Endodermal cell (in vitro differentiated cells): ENCODE data around the gene GPD2. TPM values are rescaled to one million over a fixed set of nuclear protein-coding genes. Genes with fewer than 3 reads are reported as not detected.

Source experiments
- DNase-seq: peaks from one replicate; pipeline ENCODE4 v3.0.0-alpha.2; 2017
- H3K27ac ChIP-seq: 2 replicates; pipeline ENCODE4 v1.5.1; 2013; ENCODE audit warnings: mild to moderate bottlenecking, low read depth, low read length, moderate library complexity
- H3K27me3 ChIP-seq: 2 replicates; pipeline ENCODE4 v1.6.1; 2013; ENCODE audit warnings: mild to moderate bottlenecking, low read length, moderate library complexity; ENCODE audit not compliant: insufficient read depth, control insufficient read depth, poor library complexity, severe bottlenecking
- H3K36me3 ChIP-seq: 2 replicates; pipeline ENCODE4 v1.7.0; 2013; ENCODE audit warnings: mild to moderate bottlenecking, low read length, moderate library complexity; ENCODE audit not compliant: control insufficient read depth, insufficient read depth
- H3K4me1 ChIP-seq: one replicate; pipeline ENCODE4 v1.7.0; 2013; ENCODE audit warnings: low read length; ENCODE audit not compliant: control insufficient read depth, insufficient read depth
- H3K4me3 ChIP-seq: 2 replicates; pipeline ENCODE4 v1.5.1; 2013; ENCODE audit warnings: mild to moderate bottlenecking, low read length, moderate library complexity
- H3K9ac ChIP-seq: 2 replicates; pipeline ENCODE4 v1.6.1; 2013; ENCODE audit warnings: mild to moderate bottlenecking, low read length, moderate library complexity; ENCODE audit not compliant: poor library complexity, severe bottlenecking; ENCODE audit errors: extremely low read depth
- H3K9me3 ChIP-seq: 2 replicates; pipeline ENCODE4 v1.6.1; 2013; ENCODE audit warnings: mild to moderate bottlenecking, low read length, moderate library complexity; ENCODE audit not compliant: control insufficient read depth
- H3K27ac Mint-ChIP-seq: 2 replicates; pipeline ENCODE4 v1.8.0; 2020; ENCODE audit warnings: mixed read lengths
- H3K27me3 Mint-ChIP-seq: 2 replicates; pipeline ENCODE4 v1.8.0; 2021; ENCODE audit warnings: mild to moderate bottlenecking, mixed read lengths; ENCODE audit not compliant: insufficient read depth
- H3K36me3 Mint-ChIP-seq: 2 replicates; pipeline ENCODE4 v1.8.0; 2020; ENCODE audit warnings: low read depth, mixed read lengths
- H3K4me1 Mint-ChIP-seq: 2 replicates; pipeline ENCODE4 v1.8.0; 2020; ENCODE audit warnings: mixed read lengths
- H3K4me3 Mint-ChIP-seq: 2 replicates; pipeline ENCODE4 v1.8.0; 2020; ENCODE audit warnings: mild to moderate bottlenecking, moderate library complexity, mixed read lengths
- H3K9me3 Mint-ChIP-seq: 2 replicates; pipeline ENCODE4 v1.8.0; 2020; ENCODE audit warnings: mild to moderate bottlenecking, mixed read lengths
- WGBS, 2 experiments: methylation state at CpG; one replicate each; pipeline versions ENCODE4 v1.1.5 to v1.1.7; 2013; ENCODE audit warnings: missing lambda C conversion rate in 2 of 2, mixed read lengths in 1 of 2; ENCODE audit not compliant: insufficient coverage in 1 of 2, insufficient read length in 1 of 2; 5-methylcytosine and 5-hydroxymethylcytosine counted together
- total RNA-seq, 2 donors: library from RNA; stranded (reverse); fragmentation: NEBNext Ultra II Directional in 1 of 2; extraction: Animal tissue kit (Norgen Biotek cat#: 25700) in 1 of 2; gene quantifications; 2 replicates in 1 of 2; 3 replicates in 1 of 2; pipeline ENCODE4 v1.2.1, GENCODE V29; 2021
- TF ChIP-seq, protein P1 (sequence below): fragments of 200-600 bp; sonication (generic); conservative IDR thresholded peaks from 2 replicates; pipeline ENCODE4 v1.5.0; 2021; ENCODE audit warnings: antibody characterized with exemption, mild to moderate bottlenecking

Gene GPD2
- total RNA-seq, 2 donors from 2014 or later: 51.7 to 64.6 TPM

DNA sequence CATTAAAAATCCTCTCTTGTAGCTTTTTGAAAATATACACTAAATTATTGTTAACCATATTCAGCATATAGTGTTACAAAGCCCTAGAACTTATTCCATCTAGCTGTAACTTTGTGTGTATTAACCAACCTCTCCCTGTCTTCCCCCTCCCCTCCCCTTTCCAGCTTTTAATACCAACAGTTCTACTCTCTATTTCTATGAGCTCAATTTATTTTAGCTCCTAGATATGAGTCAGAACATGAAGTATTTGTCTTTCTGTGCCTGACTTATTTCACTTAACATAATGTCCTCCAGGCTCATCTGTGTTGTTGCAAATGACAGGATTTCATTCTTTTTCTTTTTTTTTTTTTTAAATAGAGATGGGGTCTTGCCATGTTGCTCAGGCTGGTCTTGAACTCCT, 45.1 kb downstream of the GPD2 start:
- Mint-ChIP-seq H3K27me3 (no peaks in the 10 kb centered on the region), H3K4me3 (no peak overlapping the region), H3K27ac (no peak overlapping the region), H3K36me3 (peaks cover 13% of the 10 kb centered on the region), H3K9me3 (no peaks in the 10 kb centered on the region), H3K4me1 (peaks cover 26% of the 10 kb centered on the region)
- TF ChIP-seq, protein P1, sequence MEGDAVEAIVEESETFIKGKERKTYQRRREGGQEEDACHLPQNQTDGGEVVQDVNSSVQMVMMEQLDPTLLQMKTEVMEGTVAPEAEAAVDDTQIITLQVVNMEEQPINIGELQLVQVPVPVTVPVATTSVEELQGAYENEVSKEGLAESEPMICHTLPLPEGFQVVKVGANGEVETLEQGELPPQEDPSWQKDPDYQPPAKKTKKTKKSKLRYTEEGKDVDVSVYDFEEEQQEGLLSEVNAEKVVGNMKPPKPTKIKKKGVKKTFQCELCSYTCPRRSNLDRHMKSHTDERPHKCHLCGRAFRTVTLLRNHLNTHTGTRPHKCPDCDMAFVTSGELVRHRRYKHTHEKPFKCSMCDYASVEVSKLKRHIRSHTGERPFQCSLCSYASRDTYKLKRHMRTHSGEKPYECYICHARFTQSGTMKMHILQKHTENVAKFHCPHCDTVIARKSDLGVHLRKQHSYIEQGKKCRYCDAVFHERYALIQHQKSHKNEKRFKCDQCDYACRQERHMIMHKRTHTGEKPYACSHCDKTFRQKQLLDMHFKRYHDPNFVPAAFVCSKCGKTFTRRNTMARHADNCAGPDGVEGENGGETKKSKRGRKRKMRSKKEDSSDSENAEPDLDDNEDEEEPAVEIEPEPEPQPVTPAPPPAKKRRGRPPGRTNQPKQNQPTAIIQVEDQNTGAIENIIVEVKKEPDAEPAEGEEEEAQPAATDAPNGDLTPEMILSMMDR: no peak
- no peak for DNase-seq
- H3K9ac ChIP-seq: no peak overlapping the region
- H3K4me3 ChIP-seq: no peak overlapping the region
- H3K27ac ChIP-seq: no peak overlapping the region
- no peaks in the 10 kb centered on the region for H3K4me1 ChIP-seq
- H3K27me3 ChIP-seq: no peaks in the 10 kb centered on the region
- H3K36me3 ChIP-seq: no peaks in the 10 kb centered on the region
- no peaks in the 10 kb centered on the region for H3K9me3 ChIP-seq

DNA sequence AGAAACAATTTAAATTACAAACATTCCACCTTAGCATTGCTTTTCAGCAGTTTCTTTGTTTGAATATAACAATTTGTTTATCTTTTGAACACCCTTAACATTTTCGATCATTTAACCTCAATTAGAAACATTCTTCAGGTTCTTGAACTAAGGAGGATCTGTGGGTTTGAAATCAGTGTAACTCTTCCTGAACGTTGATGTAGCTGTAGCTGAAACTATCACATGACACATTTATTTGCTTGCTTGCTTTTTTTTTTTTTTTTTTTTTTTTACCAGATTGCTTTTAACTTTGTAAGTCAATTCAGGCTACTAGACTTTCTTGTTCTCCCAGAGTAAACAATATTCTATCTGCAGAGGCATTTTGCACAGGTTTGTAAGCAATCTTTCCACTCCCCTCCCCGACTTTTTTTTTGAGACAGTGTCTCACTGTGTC, 47.6 kb downstream of the GPD2 start:
- H3K4me3 ChIP-seq: no peak overlapping the region
- peaks cover 3% of the 10 kb centered on the region for H3K36me3 Mint-ChIP-seq
- H3K9me3 Mint-ChIP-seq: no peaks in the 10 kb centered on the region
- no peak overlapping the region for H3K9ac ChIP-seq
- no peak overlapping the region for H3K27ac Mint-ChIP-seq
- 88% methylated on average over 1 to 2 of the region's 3 CpGs for WGBS, 2 experiments
- peaks cover 26% of the 10 kb centered on the region for H3K4me1 Mint-ChIP-seq
- no peaks in the 10 kb centered on the region for H3K9me3 ChIP-seq
- no peaks in the 10 kb centered on the region for H3K4me1 ChIP-seq
- H3K27me3 Mint-ChIP-seq: no peaks in the 10 kb centered on the region
- no peak overlapping the region for H3K27ac ChIP-seq
- no peaks in the 10 kb centered on the region for H3K36me3 ChIP-seq
- TF ChIP-seq, protein P1: no peak
- H3K27me3 ChIP-seq: no peaks in the 10 kb centered on the region
- H3K4me3 Mint-ChIP-seq: no peak overlapping the region
- DNase-seq: no peak

DNA sequence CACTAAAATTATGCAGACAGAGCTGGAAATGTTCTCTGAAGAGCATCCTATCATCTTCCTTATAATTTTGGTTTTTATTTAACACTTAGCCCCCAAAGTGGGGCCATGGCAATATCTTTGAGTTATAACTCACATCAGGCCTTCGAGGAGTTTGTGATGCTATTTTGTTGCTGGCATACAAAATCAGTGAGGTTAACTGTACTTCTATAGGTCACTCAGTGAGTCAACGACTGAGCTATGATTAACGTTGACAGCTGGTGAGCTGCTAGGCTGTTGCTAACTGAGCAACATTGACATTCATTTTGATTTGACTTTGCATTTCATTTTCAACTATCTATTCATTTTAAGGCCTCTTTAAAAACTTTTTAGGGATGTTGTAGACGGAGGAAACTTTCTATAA, 50.0 kb downstream of the GPD2 start:
- TF ChIP-seq, protein P1: no peak
- Histone ChIP-seq H3K4me1 (no peaks in the 10 kb centered on the region), H3K4me3 (no peak overlapping the region), H3K9me3 (no peaks in the 10 kb centered on the region), H3K27ac (no peak overlapping the region), H3K36me3 (no peaks in the 10 kb centered on the region), H3K9ac (no peak overlapping the region), H3K27me3 (peaks cover 13% of the 10 kb centered on the region)
- Mint-ChIP-seq H3K4me3 (no peak overlapping the region), H3K27me3 (peaks cover 3% of the 10 kb centered on the region), H3K9me3 (no peaks in the 10 kb centered on the region), H3K4me1 (peaks cover 29% of the 10 kb centered on the region), H3K27ac (no peak overlapping the region), H3K36me3 (peaks cover 3% of the 10 kb centered on the region)
- DNase-seq: no peak
- 89 to 92% methylated on average over 2 to 3 of the region's 4 CpGs for WGBS, 2 experiments
